ENCODE results near the gene SPECC1L. TPM values are rescaled to one million over a fixed set of nuclear protein-coding genes. Genes with fewer than 3 reads are reported as not detected.

SPECC1L gene
- total RNA-seq, 2 donors from 2014 or later, result 39.6 to 63.2 TPM

- WGBS, result 100% methylated on average over 2 of the region's 2 CpGs
- TF ChIP-seq CTCF (IDR thresholded peaks at IDR 0.05) (no peak), POLR2AphosphoS5 (IDR thresholded peaks at IDR 0.05) (no peak), POLR2A (IDR thresholded peaks at IDR 0.05) (no peak)
- intact Hi-C loops (cut with DNase I), result no loop called here
These were observed 105.4 kb downstream of the SPECC1L start for GRCh38 chr22:24376002-24376401.

GRCh38 chr22:24376586-24376985, 106.0 kb downstream of the SPECC1L start:
- Histone ChIP-seq H3K9me3 (no peaks in the 10 kb centered on the region), H3K36me3 (no peaks in the 10 kb centered on the region), H3K4me3 (no peak overlapping the region), H3K4me1 (replicated peaks) (no peaks in the 10 kb centered on the region), H3K27ac (no peak overlapping the region), H3K27me3 (replicated peaks; ENCODE audit: insufficient read depth) (no peaks in the 10 kb centered on the region)
- WGBS, result 89% methylated on average over 3 of the region's 3 CpGs
- intact Hi-C loops (cut with DNase I), result no loop called here
- DNase-seq (ENCODE audit: low spot score), result no peak
- TF ChIP-seq POLR2A (IDR thresholded peaks at IDR 0.05) (no peak), POLR2AphosphoS5 (IDR thresholded peaks at IDR 0.05) (no peak), CTCF (IDR thresholded peaks at IDR 0.05) (no peak)

More at GRCh38 chr22:24376002-24376401, 105.4 kb downstream of the SPECC1L start:
- DNase-seq (ENCODE audit: low spot score), result no peak
- Histone ChIP-seq H3K36me3 (no peaks in the 10 kb centered on the region), H3K4me3 (no peak overlapping the region), H3K27me3 (replicated peaks; ENCODE audit: insufficient read depth) (no peaks in the 10 kb centered on the region), H3K9me3 (no peaks in the 10 kb centered on the region), H3K27ac (no peak overlapping the region), H3K4me1 (replicated peaks) (no peaks in the 10 kb centered on the region)

GRCh38 chr22:24379536-24379935, 108.9 kb downstream of the SPECC1L start:
- 62% methylated on average over 2 of the region's 2 CpGs for WGBS

GRCh38 chr22:24380220-24380904, 109.7 kb downstream of the SPECC1L start:
- TF ChIP-seq CTCF (IDR thresholded peaks at IDR 0.05) (no peak), POLR2A (IDR thresholded peaks at IDR 0.05) (no peak), POLR2AphosphoS5 (IDR thresholded peaks at IDR 0.05) (no peak)
- no peak for DNase-seq (ENCODE audit: low spot score)
- intact Hi-C loops (cut with DNase I), result no loop called here
- H3K4me1 ChIP-seq (replicated peaks), result no peaks in the 10 kb centered on the region
- no peaks in the 10 kb centered on the region for H3K9me3 ChIP-seq
- H3K27me3 ChIP-seq (replicated peaks; ENCODE audit: insufficient read depth), result no peaks in the 10 kb centered on the region
- WGBS, result 55% methylated on average over 7 of the region's 7 CpGs
- no peaks in the 10 kb centered on the region for H3K36me3 ChIP-seq
- H3K4me3 ChIP-seq, result no peak overlapping the region
- H3K27ac ChIP-seq, result no peak overlapping the region

More at GRCh38 chr22:24379536-24379935, 108.9 kb downstream of the SPECC1L start:
- no peak overlapping the region for H3K4me3 ChIP-seq
- TF ChIP-seq CTCF (IDR thresholded peaks at IDR 0.05) (no peak), POLR2AphosphoS5 (IDR thresholded peaks at IDR 0.05) (no peak), POLR2A (IDR thresholded peaks at IDR 0.05) (no peak)
- intact Hi-C loops (cut with DNase I), result no loop called here
- no peaks in the 10 kb centered on the region for H3K9me3 ChIP-seq
- no peaks in the 10 kb centered on the region for H3K36me3 ChIP-seq
- no peak overlapping the region for H3K27ac ChIP-seq
- no peaks in the 10 kb centered on the region for H3K4me1 ChIP-seq (replicated peaks)
- no peak for DNase-seq (ENCODE audit: low spot score)
- no peaks in the 10 kb centered on the region for H3K27me3 ChIP-seq (replicated peaks; ENCODE audit: insufficient read depth)

GRCh38 chr22:24380905-24381230, 110.2 kb downstream of the SPECC1L start:
- H3K4me1 ChIP-seq (replicated peaks), result no peaks in the 10 kb centered on the region
- no peak overlapping the region for H3K4me3 ChIP-seq
- no peaks in the 10 kb centered on the region for H3K27me3 ChIP-seq (replicated peaks; ENCODE audit: insufficient read depth)
- H3K9me3 ChIP-seq, result no peaks in the 10 kb centered on the region
- intact Hi-C loops (cut with DNase I), result no loop called here
- no peak overlapping the region for H3K27ac ChIP-seq
- TF ChIP-seq CTCF (IDR thresholded peaks at IDR 0.05), result no peak
- no peaks in the 10 kb centered on the region for H3K36me3 ChIP-seq
- DNase-seq (ENCODE audit: low spot score), result no peak
- WGBS, result 81% methylated on average over 1 of the region's 1 CpG

Data from prostate gland (tissue), 2 donors.